NCI-H510A (cell line): ENCODE data around the gene DDIT4L.
"Not testable (repeated sequence)": the region's sequence is repeated elsewhere in the genome, so short reads cannot be mapped to it uniquely, and the experiment has no call there.

Experiments
- DNase-seq: peaks from one replicate; lab custom pipeline; 2025; lab: John Stamatoyannopoulos, UW

The DDIT4L gene

GRCh38 chr4:100166297-100167039, 23.8 kb downstream of the DDIT4L start:
- DNase-seq = no peak

- no peak for DNase-seq
Measured at GRCh38 chr4:100165809-100166208, 24.5 kb downstream of the DDIT4L start.

GRCh38 chr4:100164808-100165760, 25.2 kb downstream of the DDIT4L start:
- no peak for DNase-seq

GRCh38 chr4:100162027-100162685, 28.1 kb downstream of the DDIT4L start:
- DNase-seq = no peak

GRCh38 chr4:100149190-100149589, 41.1 kb downstream of the DDIT4L start:
- no peak for DNase-seq

- no peak for DNase-seq
Measured at GRCh38 chr4:100147684-100148083, 42.6 kb downstream of the DDIT4L start.

GRCh38 chr4:100147198-100147597, 43.1 kb downstream of the DDIT4L start:
- DNase-seq = no peak

- DNase-seq = no peak
Measured at GRCh38 chr4:100146756-100147155, 43.5 kb downstream of the DDIT4L start.

- not testable (repeated sequence) for DNase-seq
Measured at GRCh38 chr4:100137320-100137719, 52.9 kb downstream of the DDIT4L start.
